Hepatocyte (in vitro differentiated cells): ENCODE data around the gene DAPK2.

Experiments
- CTCF ChIP-seq: fragments of 200-600 bp; sonication (generic); IDR thresholded peaks from 2 replicates; pipeline ENCODE4 v1.5.1; 2016; ENCODE audit warnings: antibody characterized with exemption, mild to moderate bottlenecking; ENCODE audit not compliant: poor library complexity
- EZH2phosphoT487 ChIP-seq: fragments of 200-600 bp; sonication (generic); IDR thresholded peaks from one replicate; pipeline ENCODE4 v1.6.1; 2018; ENCODE audit warnings: antibody characterized with exemption, mild to moderate bottlenecking, low read depth, moderate library complexity; ENCODE audit not compliant: unreplicated experiment, severe bottlenecking

GRCh38 chr15:63912061-63912615, 134.1 kb downstream of the DAPK2 start:
- TF ChIP-seq EZH2phosphoT487 (no peak), CTCF (no peak)
